ENCODE data around the gene MAPRE3.

The MAPRE3 gene

GRCh38 chr2:26934335-26934724, 36.1 kb upstream of the MAPRE3 start:
- H3K4me3 ChIP-seq (ENCODE audit: low read length in 2 of 2) = no peak overlapping the region
- H3K27me3 ChIP-seq (ENCODE audit: control insufficient read depth in 2 of 2, insufficient read depth in 2 of 2, low read length in 2 of 2) = peaks cover 7 to 9% of the 10 kb centered on the region in 2 donors
- H3K9ac ChIP-seq (ENCODE audit: low read depth in 1 of 2, low read length in 2 of 2) = no peak overlapping the region
- H3K27ac ChIP-seq (ENCODE audit: low read depth in 2 of 2, low read length in 2 of 2) = no peak overlapping the region
- H3K4me1 ChIP-seq (ENCODE audit: control insufficient read depth in 2 of 2, insufficient read depth in 2 of 2, low read length in 2 of 2) = no peaks in the 10 kb centered on the region
- no peaks in the 10 kb centered on the region for H3K9me3 ChIP-seq (ENCODE audit: control insufficient read depth in 2 of 2, low read length in 2 of 2)
- no peaks in the 10 kb centered on the region for H3K36me3 ChIP-seq (ENCODE audit: control insufficient read depth in 2 of 2, insufficient read depth in 2 of 2, low read length in 2 of 2)

GRCh38 chr2:26934985-26935384, 35.5 kb upstream of the MAPRE3 start:
- no peaks in the 10 kb centered on the region for H3K36me3 ChIP-seq (ENCODE audit: control insufficient read depth in 2 of 2, insufficient read depth in 2 of 2, low read length in 2 of 2)
- H3K9me3 ChIP-seq (ENCODE audit: control insufficient read depth in 2 of 2, low read length in 2 of 2) = no peaks in the 10 kb centered on the region
- H3K27me3 ChIP-seq (ENCODE audit: control insufficient read depth in 2 of 2, insufficient read depth in 2 of 2, low read length in 2 of 2) = peaks cover 3 to 4% of the 10 kb centered on the region in 2 donors
- no peak overlapping the region for H3K9ac ChIP-seq (ENCODE audit: low read depth in 1 of 2, low read length in 2 of 2)
- H3K4me3 ChIP-seq (ENCODE audit: low read length in 2 of 2) = no peak overlapping the region
- no peak overlapping the region for H3K27ac ChIP-seq (ENCODE audit: low read depth in 2 of 2, low read length in 2 of 2)
- H3K4me1 ChIP-seq (ENCODE audit: control insufficient read depth in 2 of 2, insufficient read depth in 2 of 2, low read length in 2 of 2) = no peaks in the 10 kb centered on the region

GRCh38 chr2:26936855-26937254, 33.6 kb upstream of the MAPRE3 start:
- peaks cover 3 to 4% of the 10 kb centered on the region in 2 donors for H3K27me3 ChIP-seq (ENCODE audit: control insufficient read depth in 2 of 2, insufficient read depth in 2 of 2, low read length in 2 of 2)
- no peak overlapping the region for H3K4me3 ChIP-seq (ENCODE audit: low read length in 2 of 2)
- H3K36me3 ChIP-seq (ENCODE audit: control insufficient read depth in 2 of 2, insufficient read depth in 2 of 2, low read length in 2 of 2) = no peaks in the 10 kb centered on the region
- H3K9me3 ChIP-seq (ENCODE audit: control insufficient read depth in 2 of 2, low read length in 2 of 2) = no peaks in the 10 kb centered on the region
- no peaks in the 10 kb centered on the region for H3K4me1 ChIP-seq (ENCODE audit: control insufficient read depth in 2 of 2, insufficient read depth in 2 of 2, low read length in 2 of 2)
- no peak overlapping the region for H3K9ac ChIP-seq (ENCODE audit: low read depth in 1 of 2, low read length in 2 of 2)
- no peak overlapping the region for H3K27ac ChIP-seq (ENCODE audit: low read depth in 2 of 2, low read length in 2 of 2)

GRCh38 chr2:26938399-26939118, 31.9 kb upstream of the MAPRE3 start:
- peaks cover 3 to 4% of the 10 kb centered on the region in 2 donors for H3K27me3 ChIP-seq (ENCODE audit: control insufficient read depth in 2 of 2, insufficient read depth in 2 of 2, low read length in 2 of 2)
- no peak overlapping the region for H3K4me3 ChIP-seq (ENCODE audit: low read length in 2 of 2)
- H3K27ac ChIP-seq (ENCODE audit: low read depth in 2 of 2, low read length in 2 of 2) = no peak overlapping the region

GRCh38 chr2:26940001-26940400, 30.4 kb upstream of the MAPRE3 start:
- H3K4me1 ChIP-seq (ENCODE audit: control insufficient read depth in 2 of 2, insufficient read depth in 2 of 2, low read length in 2 of 2) = no peaks in the 10 kb centered on the region
- H3K9me3 ChIP-seq (ENCODE audit: control insufficient read depth in 2 of 2, low read length in 2 of 2) = no peaks in the 10 kb centered on the region
- peaks cover 3 to 4% of the 10 kb centered on the region in 2 donors for H3K27me3 ChIP-seq (ENCODE audit: control insufficient read depth in 2 of 2, insufficient read depth in 2 of 2, low read length in 2 of 2)
- H3K4me3 ChIP-seq (ENCODE audit: low read length in 2 of 2) = no peak overlapping the region
- no peaks in the 10 kb centered on the region for H3K36me3 ChIP-seq (ENCODE audit: control insufficient read depth in 2 of 2, insufficient read depth in 2 of 2, low read length in 2 of 2)
- no peak overlapping the region for H3K27ac ChIP-seq (ENCODE audit: low read depth in 2 of 2, low read length in 2 of 2)
- H3K9ac ChIP-seq (ENCODE audit: low read depth in 1 of 2, low read length in 2 of 2) = no peak overlapping the region

More at GRCh38 chr2:26938399-26939118, 31.9 kb upstream of the MAPRE3 start:
- no peak overlapping the region for H3K9ac ChIP-seq (ENCODE audit: low read depth in 1 of 2, low read length in 2 of 2)
- H3K4me1 ChIP-seq (ENCODE audit: control insufficient read depth in 2 of 2, insufficient read depth in 2 of 2, low read length in 2 of 2) = no peaks in the 10 kb centered on the region
- H3K36me3 ChIP-seq (ENCODE audit: control insufficient read depth in 2 of 2, insufficient read depth in 2 of 2, low read length in 2 of 2) = no peaks in the 10 kb centered on the region
- H3K9me3 ChIP-seq (ENCODE audit: control insufficient read depth in 2 of 2, low read length in 2 of 2) = no peaks in the 10 kb centered on the region

GRCh38 chr2:26941486-26941885, 29.0 kb upstream of the MAPRE3 start:
- H3K27ac ChIP-seq (ENCODE audit: low read depth in 2 of 2, low read length in 2 of 2) = no peak overlapping the region
- H3K9me3 ChIP-seq (ENCODE audit: control insufficient read depth in 2 of 2, low read length in 2 of 2) = no peaks in the 10 kb centered on the region
- H3K4me3 ChIP-seq (ENCODE audit: low read length in 2 of 2) = no peak overlapping the region
- H3K36me3 ChIP-seq (ENCODE audit: control insufficient read depth in 2 of 2, insufficient read depth in 2 of 2, low read length in 2 of 2) = no peaks in the 10 kb centered on the region
- no peak overlapping the region for H3K9ac ChIP-seq (ENCODE audit: low read depth in 1 of 2, low read length in 2 of 2)
- H3K27me3 ChIP-seq (ENCODE audit: control insufficient read depth in 2 of 2, insufficient read depth in 2 of 2, low read length in 2 of 2) = no peaks in the 10 kb centered on the region
- H3K4me1 ChIP-seq (ENCODE audit: control insufficient read depth in 2 of 2, insufficient read depth in 2 of 2, low read length in 2 of 2) = no peaks in the 10 kb centered on the region

DNA sequence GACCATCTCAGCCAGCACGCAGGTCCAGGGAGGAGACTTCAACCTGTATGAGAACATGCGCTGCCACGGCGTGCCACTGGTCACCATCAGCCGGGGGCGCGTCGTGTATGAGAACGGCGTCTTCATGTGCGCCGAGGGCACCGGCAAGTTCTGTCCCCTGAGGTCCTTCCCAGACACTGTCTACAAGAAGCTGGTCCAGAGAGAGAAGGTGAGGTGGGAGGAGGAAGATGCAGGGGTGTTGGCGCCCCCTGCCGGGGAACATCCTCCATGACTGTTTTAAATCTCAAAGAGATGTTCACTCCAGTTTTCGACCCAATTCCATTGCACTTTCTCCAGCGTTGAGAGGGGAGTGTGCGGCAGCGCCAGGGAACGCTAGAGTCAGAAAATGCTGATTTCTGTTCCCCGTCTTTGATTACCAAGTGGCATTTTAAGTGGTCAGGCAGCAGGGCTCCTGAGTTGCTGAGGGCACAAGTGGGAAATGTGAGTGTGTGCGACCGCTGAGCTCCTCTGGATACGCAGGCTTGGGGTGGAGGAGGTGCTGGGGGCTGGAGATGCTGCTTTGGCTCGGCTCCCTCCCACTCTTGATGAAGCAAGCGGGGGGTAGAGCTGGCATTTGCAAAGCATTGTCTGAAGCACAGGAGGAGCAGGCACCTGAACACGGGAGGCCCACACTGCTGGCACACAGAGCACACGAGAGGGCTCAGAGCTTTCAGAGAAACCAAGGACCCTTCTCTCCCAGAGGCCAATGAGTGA, 27.7 kb upstream of the MAPRE3 start:
- Histone ChIP-seq H3K27me3 (ENCODE audit: control insufficient read depth in 2 of 2, insufficient read depth in 2 of 2, low read length in 2 of 2) (no peaks in the 10 kb centered on the region), H3K36me3 (ENCODE audit: control insufficient read depth in 2 of 2, insufficient read depth in 2 of 2, low read length in 2 of 2) (no peaks in the 10 kb centered on the region), H3K27ac (ENCODE audit: low read depth in 2 of 2, low read length in 2 of 2) (no peak overlapping the region), H3K9me3 (ENCODE audit: control insufficient read depth in 2 of 2, low read length in 2 of 2) (no peaks in the 10 kb centered on the region), H3K4me3 (ENCODE audit: low read length in 2 of 2) (no peak overlapping the region), H3K9ac (ENCODE audit: low read depth in 1 of 2, low read length in 2 of 2) (no peak overlapping the region), H3K4me1 (ENCODE audit: control insufficient read depth in 2 of 2, insufficient read depth in 2 of 2, low read length in 2 of 2) (no peaks in the 10 kb centered on the region)

GRCh38 chr2:26945991-26946750, 24.3 kb upstream of the MAPRE3 start:
- H3K27ac ChIP-seq (ENCODE audit: low read depth in 2 of 2, low read length in 2 of 2) = no peak overlapping the region
- H3K27me3 ChIP-seq (ENCODE audit: control insufficient read depth in 2 of 2, insufficient read depth in 2 of 2, low read length in 2 of 2) = no peaks in the 10 kb centered on the region
- no peaks in the 10 kb centered on the region for H3K36me3 ChIP-seq (ENCODE audit: control insufficient read depth in 2 of 2, insufficient read depth in 2 of 2, low read length in 2 of 2)
- H3K4me1 ChIP-seq (ENCODE audit: control insufficient read depth in 2 of 2, insufficient read depth in 2 of 2, low read length in 2 of 2) = no peaks in the 10 kb centered on the region
- no peak overlapping the region for H3K9ac ChIP-seq (ENCODE audit: low read depth in 1 of 2, low read length in 2 of 2)
- H3K9me3 ChIP-seq (ENCODE audit: control insufficient read depth in 2 of 2, low read length in 2 of 2) = no peaks in the 10 kb centered on the region
- no peak overlapping the region for H3K4me3 ChIP-seq (ENCODE audit: low read length in 2 of 2)

DNA sequence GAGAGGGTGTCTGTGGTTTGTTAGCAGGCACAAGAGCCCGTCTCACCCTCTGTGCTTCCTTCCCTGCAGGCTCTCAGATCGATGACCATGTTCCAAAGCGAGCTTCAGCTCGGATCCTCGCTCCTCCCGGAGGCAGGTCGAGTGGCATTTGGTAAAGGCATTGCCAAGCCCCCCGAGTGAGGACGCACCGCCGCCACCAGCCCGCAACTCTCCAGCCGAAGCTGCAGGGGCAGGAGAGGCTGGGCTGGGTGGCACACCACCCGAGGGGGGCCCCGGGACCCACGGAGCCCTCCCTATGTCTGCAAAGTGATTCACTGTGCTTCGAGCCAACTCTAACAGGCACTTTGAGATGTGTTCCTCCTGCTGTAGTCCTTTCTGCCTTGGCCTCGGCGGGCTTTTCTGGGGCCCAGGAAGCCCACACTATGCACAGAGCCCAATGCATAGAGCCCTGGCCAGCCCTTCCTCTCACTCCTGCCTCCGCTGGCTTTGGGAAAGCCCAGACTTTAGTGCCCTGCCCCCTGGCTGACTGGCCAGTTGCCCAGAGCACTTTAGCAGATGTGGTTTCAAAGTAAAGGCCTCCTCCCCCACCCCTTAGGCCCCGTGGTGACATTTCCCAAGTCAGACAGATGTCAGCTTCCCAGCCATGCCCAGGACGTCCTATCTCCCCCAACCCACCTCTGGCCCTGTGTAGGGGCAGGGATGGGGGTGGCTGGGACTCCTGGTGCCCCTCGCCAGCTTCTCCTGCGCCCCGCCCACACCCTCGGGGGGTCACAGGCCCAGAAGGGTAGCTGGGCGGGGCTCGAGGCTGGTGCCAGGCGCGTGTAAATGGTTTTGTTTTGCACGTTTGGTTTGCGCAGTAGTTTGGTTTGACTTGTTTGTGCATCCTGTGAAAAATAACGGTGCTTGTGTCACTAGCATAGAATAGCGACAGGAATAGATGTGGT, 23.3 kb upstream of the MAPRE3 start:
- H3K36me3 ChIP-seq (ENCODE audit: control insufficient read depth in 2 of 2, insufficient read depth in 2 of 2, low read length in 2 of 2) = no peaks in the 10 kb centered on the region
- no peaks in the 10 kb centered on the region for H3K27me3 ChIP-seq (ENCODE audit: control insufficient read depth in 2 of 2, insufficient read depth in 2 of 2, low read length in 2 of 2)
- no peaks in the 10 kb centered on the region for H3K9me3 ChIP-seq (ENCODE audit: control insufficient read depth in 2 of 2, low read length in 2 of 2)
- H3K27ac ChIP-seq (ENCODE audit: low read depth in 2 of 2, low read length in 2 of 2) = no peak overlapping the region
- H3K4me1 ChIP-seq (ENCODE audit: control insufficient read depth in 2 of 2, insufficient read depth in 2 of 2, low read length in 2 of 2) = no peaks in the 10 kb centered on the region
- H3K4me3 ChIP-seq (ENCODE audit: low read length in 2 of 2) = no peak overlapping the region
- no peak overlapping the region for H3K9ac ChIP-seq (ENCODE audit: low read depth in 1 of 2, low read length in 2 of 2)
